Keratinocyte (primary cell): ENCODE measurements around the gene C2orf81. TPM values are rescaled to one million over a fixed set of nuclear protein-coding genes. Genes with fewer than 3 reads are reported as not detected.

Source experiments
- DNase-seq: peaks from one replicate; pipeline ENCODE4 v3.0.0-alpha.2; 2011; ENCODE audit warnings: low read depth, missing footprints, low spot score
- FAIRE-seq: peaks from 2 replicates; lab custom pipeline; 2011; peaks lifted over from hg19 to GRCh38; lab: Jason Lieb, UNC
- H2AFZ ChIP-seq: 2 replicates; pipeline ENCODE4 v1.6.0; 2012; ENCODE audit warnings: low read length, control low read depth, inconsistent platforms; ENCODE audit not compliant: control insufficient read depth
- H3K27ac ChIP-seq: 2 replicates; pipeline ENCODE4 v1.5.1; 2011; ENCODE audit warnings: low read length; ENCODE audit not compliant: control insufficient read depth, insufficient read depth
- H3K27me3 ChIP-seq: 3 replicates; pipeline ENCODE4 v1.6.0; 2011; ENCODE audit warnings: low read length; ENCODE audit not compliant: control insufficient read depth, insufficient read depth; ENCODE audit errors: extremely low read depth
- H3K36me3 ChIP-seq, 2 experiments: 2 replicates in 1 of 2; 3 replicates in 1 of 2; pipeline ENCODE4 v1.5.1; 2011; ENCODE audit warnings: low read length in 2 of 2, mild to moderate bottlenecking in 1 of 2; ENCODE audit not compliant: control insufficient read depth in 2 of 2, insufficient read depth in 2 of 2; ENCODE audit errors: extremely low read depth in 1 of 2
- H3K4me1 ChIP-seq: 3 replicates; pipeline ENCODE4 v1.5.1; 2011; ENCODE audit warnings: low read length; ENCODE audit not compliant: control insufficient read depth, insufficient read depth; ENCODE audit errors: extremely low read depth
- H3K4me2 ChIP-seq: 3 replicates; pipeline ENCODE4 v1.6.0; 2011; ENCODE audit warnings: low read depth, low read length; ENCODE audit not compliant: control insufficient read depth, insufficient read depth; ENCODE audit errors: extremely low read depth
- H3K4me3 ChIP-seq, 3 experiments: fragments of 200-600 bp in 1 of 3; sonication (generic) in 1 of 3; 2 replicates in 2 of 3; 3 replicates in 1 of 3; pipeline ENCODE4 v1.5.1; 2011 to 2016; ENCODE audit warnings: low read length in 3 of 3, mild to moderate bottlenecking in 3 of 3, control low read depth in 2 of 3, inconsistent platforms in 1 of 3, low read depth in 1 of 3, mixed read lengths in 1 of 3, mixed run types in 1 of 3, moderate library complexity in 1 of 3; ENCODE audit not compliant: control insufficient read depth in 2 of 3, insufficient read depth in 2 of 3; ENCODE audit errors: extremely low read depth in 1 of 3
- H3K79me2 ChIP-seq: 2 replicates; pipeline ENCODE4 v1.6.0; 2012; ENCODE audit warnings: low read length; ENCODE audit not compliant: control insufficient read depth, insufficient read depth
- H3K9ac ChIP-seq: 3 replicates; pipeline ENCODE4 v1.6.0; 2011; ENCODE audit warnings: low read length; ENCODE audit not compliant: control insufficient read depth, insufficient read depth; ENCODE audit errors: extremely low read depth
- H3K9me1 ChIP-seq: 3 replicates; pipeline ENCODE4 v1.6.0; 2011; ENCODE audit warnings: low read length; ENCODE audit not compliant: control insufficient read depth, insufficient read depth; ENCODE audit errors: extremely low read depth
- H3K9me3 ChIP-seq: 2 replicates; pipeline ENCODE4 v1.5.1; 2012; ENCODE audit warnings: low read depth, low read length; ENCODE audit not compliant: control insufficient read depth
- H4K20me1 ChIP-seq: 3 replicates; pipeline ENCODE4 v1.6.0; 2011; ENCODE audit warnings: low read length; ENCODE audit not compliant: control insufficient read depth, insufficient read depth; ENCODE audit errors: extremely low read depth
- EZH2 ChIP-seq: IDR thresholded peaks from one replicate; pipeline ENCODE4 v1.6.1; 2012; ENCODE audit warnings: inconsistent platforms, mild to moderate bottlenecking, low read length, moderate library complexity
- dilution Hi-C: fragments of 300-500 bp; cut with MboI; formaldehyde crosslinking; loops from one replicate; pipeline ENCODE4 v1.7.0; 2020; ENCODE audit warnings: low sequenced_read_pairs; ENCODE audit not compliant: extremely low pct_ligation_motif_present
- polyA plus RNA-seq, 5 experiments: library from polyadenylated mRNA; depleted of rRNA in 3 of 5; stranded (reverse) in 3 of 5; stranded (forward) in 1 of 5; unstranded in 1 of 5; fragments of >200 nt; gene quantifications; 1 replicate in 1 of 5; 2 replicates in 3 of 5; 3 replicates in 1 of 5; pipeline versions ENCODE4 v1.2.1 to v1.2.3, GENCODE V29; 2011 to 2012; ENCODE audit warnings: missing spikeins in 2 of 5, low read depth in 1 of 5, low replicate concordance in 1 of 5
- TF ChIP-seq, protein P1 (sequence below), 3 experiments: IDR thresholded peaks in 1 of 3; conservative IDR thresholded peaks in 1 of 3; optimal IDR thresholded peaks in 1 of 3; 2 replicates in 2 of 3; 3 replicates in 1 of 3; pipeline versions ENCODE3 to v1.5.1; 2011; ENCODE audit warnings: low read length in 3 of 3, mild to moderate bottlenecking in 3 of 3, moderate library complexity in 2 of 3, control low read depth in 1 of 3, inconsistent platforms in 1 of 3; ENCODE audit not compliant: insufficient read depth in 2 of 3; ENCODE audit errors: extremely low read depth in 1 of 3

The C2orf81 gene
- polyA plus RNA-seq, 1 donor (not counting 4 experiments of a cell fraction or from before 2014, with no cell fraction given), result 0.58 TPM

DNA sequence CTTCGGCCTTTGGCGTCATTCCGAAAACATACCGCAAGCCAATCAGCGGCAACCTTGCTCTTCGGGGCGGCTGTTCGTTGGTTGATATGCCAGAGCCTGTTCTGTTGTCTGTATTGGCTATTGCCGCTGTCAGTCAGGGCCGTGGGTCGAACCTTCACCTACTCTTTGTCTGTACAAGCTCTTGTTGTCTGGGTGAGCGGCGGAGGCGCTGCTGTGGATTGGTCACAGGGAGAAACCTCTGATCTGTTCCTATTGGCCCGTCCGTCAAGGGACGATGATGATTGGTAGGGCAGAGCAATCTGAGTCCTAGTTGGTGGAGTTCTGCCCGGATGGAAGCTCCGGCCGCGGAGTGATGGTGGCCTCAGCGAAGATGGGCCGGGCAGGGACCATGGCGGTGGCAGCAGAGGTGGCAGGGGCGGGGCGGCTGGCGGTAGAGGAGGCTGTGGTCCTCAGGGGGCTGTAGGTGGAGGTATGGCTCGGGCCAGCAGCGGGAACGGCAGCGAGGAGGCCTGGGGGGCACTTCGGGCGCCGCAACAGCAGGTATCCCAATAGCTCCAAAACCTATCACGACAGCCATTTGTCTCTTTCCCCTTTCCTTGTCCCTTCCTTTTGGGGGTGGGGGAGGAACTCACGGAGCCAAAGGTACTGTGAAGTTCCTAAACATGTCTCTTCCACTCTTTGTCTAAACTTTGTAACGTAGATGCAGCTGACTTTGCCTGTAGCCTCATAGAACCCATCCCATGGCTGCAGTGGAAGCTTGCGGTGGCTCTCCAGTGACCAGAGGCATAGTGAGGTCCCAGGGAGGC is 36.9 kb upstream of the C2orf81 start, which contains the start of gene WBP1:
Gene WBP1, plus strand, starts transcription at position 307 of the 806 bp plus-strand sequence. Its CDS starts 165 bp downstream, at position 472.
- H3K4me2 ChIP-seq, result peak within 1 kb of the TSS; percentile 84
- peak within 1 kb of the TSS; percentile 95 for H3K9ac ChIP-seq
- H3K79me2 ChIP-seq, result peaks cover 24% of the 10 kb centered on the region
- dilution Hi-C loops, result no loop called here
- H3K4me1 ChIP-seq, result peaks cover 21% of the 10 kb centered on the region
- H3K4me3 ChIP-seq, result peak within 1 kb of the TSS; percentile 67 to 79 (median 79)
- no peaks in the 10 kb centered on the region for H3K9me1 ChIP-seq
- peak within 1 kb of the TSS; percentile 96 for H3K27ac ChIP-seq
- FAIRE-seq (peak; percentile 81), DNase-seq (peak; percentile 100)
- no peaks in the 10 kb centered on the region for H3K27me3 ChIP-seq
- H2AFZ ChIP-seq, result peak within 1 kb of the TSS; percentile 58
- TF ChIP-seq, protein P1, sequence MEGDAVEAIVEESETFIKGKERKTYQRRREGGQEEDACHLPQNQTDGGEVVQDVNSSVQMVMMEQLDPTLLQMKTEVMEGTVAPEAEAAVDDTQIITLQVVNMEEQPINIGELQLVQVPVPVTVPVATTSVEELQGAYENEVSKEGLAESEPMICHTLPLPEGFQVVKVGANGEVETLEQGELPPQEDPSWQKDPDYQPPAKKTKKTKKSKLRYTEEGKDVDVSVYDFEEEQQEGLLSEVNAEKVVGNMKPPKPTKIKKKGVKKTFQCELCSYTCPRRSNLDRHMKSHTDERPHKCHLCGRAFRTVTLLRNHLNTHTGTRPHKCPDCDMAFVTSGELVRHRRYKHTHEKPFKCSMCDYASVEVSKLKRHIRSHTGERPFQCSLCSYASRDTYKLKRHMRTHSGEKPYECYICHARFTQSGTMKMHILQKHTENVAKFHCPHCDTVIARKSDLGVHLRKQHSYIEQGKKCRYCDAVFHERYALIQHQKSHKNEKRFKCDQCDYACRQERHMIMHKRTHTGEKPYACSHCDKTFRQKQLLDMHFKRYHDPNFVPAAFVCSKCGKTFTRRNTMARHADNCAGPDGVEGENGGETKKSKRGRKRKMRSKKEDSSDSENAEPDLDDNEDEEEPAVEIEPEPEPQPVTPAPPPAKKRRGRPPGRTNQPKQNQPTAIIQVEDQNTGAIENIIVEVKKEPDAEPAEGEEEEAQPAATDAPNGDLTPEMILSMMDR (optimal IDR thresholded peaks at IDR 0.05 in 1 of 3, IDR thresholded peaks at IDR 0.05 in 1 of 3, conservative IDR thresholded peaks at IDR 0.05 in 1 of 3; ENCODE audit: extremely low read depth in 1 of 3, insufficient read depth in 2 of 3, low read length in 3 of 3), result no peak
- TF ChIP-seq EZH2, result no peak
- no peaks in the 10 kb centered on the region for H3K9me3 ChIP-seq
- H4K20me1 ChIP-seq, result no peaks in the 10 kb centered on the region
- H3K36me3 ChIP-seq, result peaks cover 12 to 23% of the 10 kb centered on the region in 2 experiments

DNA sequence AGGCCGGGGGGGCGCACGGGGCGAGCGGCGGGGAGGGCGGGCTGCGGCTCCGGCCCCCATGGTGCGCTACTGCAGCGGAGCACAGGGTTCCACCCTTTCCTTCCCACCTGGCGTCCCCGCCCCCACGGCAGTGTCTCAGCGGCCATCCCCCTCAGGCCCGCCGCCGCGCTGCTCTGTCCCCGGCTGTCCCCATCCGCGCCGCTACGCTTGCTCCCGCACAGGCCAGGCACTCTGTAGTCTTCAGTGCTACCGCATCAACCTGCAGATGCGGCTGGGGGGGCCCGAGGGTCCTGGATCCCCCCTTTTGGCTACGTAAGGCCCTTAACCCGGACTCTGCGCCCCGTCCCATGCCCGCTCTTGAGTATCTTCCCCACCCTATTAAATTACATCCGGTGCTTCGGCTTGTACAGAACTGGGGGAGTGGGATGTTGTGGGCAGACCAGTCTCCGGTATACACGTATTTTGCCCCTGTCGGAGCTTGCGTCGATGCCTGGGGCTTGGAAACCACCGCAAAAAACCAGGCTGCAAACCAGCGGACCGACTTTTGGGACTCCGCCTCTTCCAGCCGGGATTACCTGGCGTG is 36.2 kb upstream of the C2orf81 start:
- H3K36me3 ChIP-seq, result peaks cover 11 to 18% of the 10 kb centered on the region in 2 experiments
- H3K9me3 ChIP-seq, result no peaks in the 10 kb centered on the region
- TF ChIP-seq, protein P1 (optimal IDR thresholded peaks at IDR 0.05 in 1 of 3, IDR thresholded peaks at IDR 0.05 in 1 of 3, conservative IDR thresholded peaks at IDR 0.05 in 1 of 3; ENCODE audit: extremely low read depth in 1 of 3, insufficient read depth in 2 of 3, low read length in 3 of 3), result no peak
- no peak for TF ChIP-seq EZH2
- H3K4me2 ChIP-seq, result peak overlapping the region; percentile 84
- H3K9me1 ChIP-seq, result no peaks in the 10 kb centered on the region
- no peak for DNase-seq
- FAIRE-seq, result no peak
- dilution Hi-C loops, result no loop called here
- H3K27me3 ChIP-seq, result no peaks in the 10 kb centered on the region
- H3K4me1 ChIP-seq, result peaks cover 21% of the 10 kb centered on the region
- peak overlapping the region; percentile 95 for H3K9ac ChIP-seq
- peak overlapping the region; percentile 96 for H3K27ac ChIP-seq
- H4K20me1 ChIP-seq, result no peaks in the 10 kb centered on the region
- peak overlapping the region; percentile 56 for H2AFZ ChIP-seq
- H3K4me3 ChIP-seq, result peak overlapping the region; percentile 47 to 79 (median 79)
- peaks cover 20% of the 10 kb centered on the region for H3K79me2 ChIP-seq
